HUDEP-2 (cell line): ENCODE results near the gene DPEP1.
A peak's percentile ranks its signal among the peaks of the same experiment; 100 is the strongest.

Experiments
- DNase-seq, 76 experiments: peaks; one replicate each; lab custom pipeline; 2025; ENCODE audit not compliant: unreplicated experiment in 76 of 76; lab: John Stamatoyannopoulos, UW

The DPEP1 gene

GRCh38 chr16:89596061-89596689 lies 17.3 kb upstream of the DPEP1 start:
- no peak for DNase-seq

- no peak for DNase-seq
These were observed 16.3 kb upstream of the DPEP1 start for GRCh38 chr16:89596957-89597649.

- peak in 3 of 76 experiments; percentile 10 to 23 (median 22) for DNase-seq
These were observed 15.2 kb upstream of the DPEP1 start for GRCh38 chr16:89598199-89598598.

- peak in 13 of 76 experiments; percentile 4 to 41 (median 10) for DNase-seq
These were observed 14.0 kb upstream of the DPEP1 start for GRCh38 chr16:89599451-89599858.

GRCh38 chr16:89599902-89600301 lies 13.5 kb upstream of the DPEP1 start:
- DNase-seq, result no peak

- DNase-seq, result no peak
These were observed 13.0 kb upstream of the DPEP1 start for GRCh38 chr16:89600427-89600826.

- DNase-seq, result no peak
These were observed 12.5 kb upstream of the DPEP1 start for GRCh38 chr16:89600956-89601355.

- no peak for DNase-seq
These were observed 11.6 kb upstream of the DPEP1 start for GRCh38 chr16:89601906-89602272.

GRCh38 chr16:89602273-89602951 lies 11.0 kb upstream of the DPEP1 start:
- DNase-seq, result peak in 3 of 76 experiments; percentile 5 to 19 (median 10)

GRCh38 chr16:89602952-89603590 lies 10.4 kb upstream of the DPEP1 start:
- DNase-seq, result no peak

GRCh38 chr16:89604764-89605163 lies 8.7 kb upstream of the DPEP1 start:
- no peak for DNase-seq

GRCh38 chr16:89605186-89605970 lies 8.1 kb upstream of the DPEP1 start:
- DNase-seq, result no peak

GRCh38 chr16:89606006-89606405 lies 7.4 kb upstream of the DPEP1 start:
- DNase-seq, result no peak

GRCh38 chr16:89607453-89607852 lies 6.0 kb upstream of the DPEP1 start:
- no peak for DNase-seq

GRCh38 chr16:89607937-89608740 lies 5.3 kb upstream of the DPEP1 start:
- no peak for DNase-seq

GRCh38 chr16:89610108-89610453 lies 3.4 kb upstream of the DPEP1 start:
- DNase-seq, result no peak

GRCh38 chr16:89612415-89613166 lies 851 bp upstream of the DPEP1 start:
- no peak for DNase-seq

- DNase-seq, result no peak
These were observed 565 bp downstream of the DPEP1 start for GRCh38 chr16:89613954-89614459.

GRCh38 chr16:89615176-89615575 lies 1.7 kb downstream of the DPEP1 start:
- no peak for DNase-seq
